H1 (cell line): ENCODE measurements around the gene NAP1L1. TPM values are rescaled to one million over a fixed set of nuclear protein-coding genes. Genes with fewer than 3 reads are reported as not detected.

Source experiments
- CTCF ChIA-PET: fragments of 300-600 bp; sonication (Branson Sonifier 250); formaldehyde crosslinking; loops from one replicate; lab custom pipeline; 2021; ENCODE audit not compliant: partially characterized antibody; lab: Charles Lee
- POLR2A ChIA-PET: fragments of 300-600 bp; sonication (Branson Sonifier 250); formaldehyde crosslinking; loops from one replicate; lab custom pipeline; 2021; ENCODE audit warnings: inconsistent platforms; ENCODE audit not compliant: partially characterized antibody; lab: Charles Lee
- DNase-seq, 2 experiments: peaks; one replicate each; pipeline versions ENCODE4 v3.0.0 to v3.0.0-alpha.2; 2010 to 2022; ENCODE audit warnings: low spot score in 2 of 2, low read depth in 1 of 2, mixed read lengths in 1 of 2
- FAIRE-seq: peaks from 2 replicates; lab custom pipeline; 2011; peaks lifted over from hg19 to GRCh38; lab: Jason Lieb, UNC
- H2AFZ ChIP-seq: 2 replicates; pipeline ENCODE4 v1.8.1; 2012; ENCODE audit warnings: low read length, inconsistent platforms
- H2AK5ac ChIP-seq: 2 replicates; pipeline ENCODE4 v1.6.1; 2013; ENCODE audit warnings: low read depth, low read length
- H2BK120ac ChIP-seq: replicated peaks from 2 replicates; pipeline ENCODE3; 2013; ENCODE audit warnings: low read depth, low read length, inconsistent platforms
- H2BK12ac ChIP-seq: 2 replicates; pipeline ENCODE4 v1.6.1; 2013; ENCODE audit warnings: low read depth, low read length
- H2BK15ac ChIP-seq: 2 replicates; pipeline ENCODE4 v1.6.1; 2013; ENCODE audit warnings: low read length
- H2BK20ac ChIP-seq: 2 replicates; pipeline ENCODE4 v1.6.1; 2013; ENCODE audit warnings: low read length
- H2BK5ac ChIP-seq: 2 replicates; pipeline ENCODE4 v1.6.1; 2013; ENCODE audit warnings: low read depth, low read length
- H3K14ac ChIP-seq: 2 replicates; pipeline ENCODE4 v1.6.1; 2013; ENCODE audit warnings: inconsistent platforms; ENCODE audit not compliant: insufficient read length
- H3K18ac ChIP-seq: 2 replicates; pipeline ENCODE4 v1.6.1; 2013; ENCODE audit warnings: low read length; ENCODE audit errors: extremely low read depth
- H3K23ac ChIP-seq: 2 replicates; pipeline ENCODE4 v1.6.1; 2013; ENCODE audit warnings: inconsistent platforms; ENCODE audit not compliant: insufficient read length
- H3K23me2 ChIP-seq: 2 replicates; pipeline ENCODE4 v1.6.1; 2013; ENCODE audit warnings: low read depth, low read length
- H3K27ac ChIP-seq: 2 replicates; pipeline ENCODE4 v1.6.1; 2011; ENCODE audit warnings: low read depth, low read length, inconsistent platforms
- H3K27me3 ChIP-seq, 4 experiments: replicated peaks in 1 of 4; 1 replicate in 1 of 4; 2 replicates in 3 of 4; pipeline versions ENCODE4 v1.6.1 to v1.8.1; 2011 to 2013; ENCODE audit warnings: low read length in 3 of 4, mild to moderate bottlenecking in 3 of 4, inconsistent platforms in 2 of 4, mixed read lengths in 2 of 4, moderate library complexity in 1 of 4; ENCODE audit not compliant: control insufficient read depth in 3 of 4, insufficient read depth in 3 of 4; ENCODE audit errors: extremely low read depth in 1 of 4
- H3K36me3 ChIP-seq, 4 experiments: 2 replicates each; pipeline versions ENCODE4 v1.6.1 to v1.8.1; 2011 to 2013; ENCODE audit warnings: mild to moderate bottlenecking in 4 of 4, low read length in 3 of 4, moderate library complexity in 2 of 4, control low read depth in 1 of 4, inconsistent platforms in 1 of 4; ENCODE audit not compliant: insufficient read depth in 4 of 4, control insufficient read depth in 2 of 4
- H3K4ac ChIP-seq: replicated peaks from 2 replicates; pipeline ENCODE3; 2013; ENCODE audit warnings: low read length, low read depth, mixed read lengths, inconsistent platforms; ENCODE audit not compliant: insufficient read length
- H3K4me1 ChIP-seq, 4 experiments: replicated peaks in 1 of 4; 1 replicate in 1 of 4; 2 replicates in 3 of 4; pipeline versions ENCODE4 v1.6.1 to v1.8.1; 2011 to 2013; ENCODE audit warnings: low read length in 3 of 4, inconsistent platforms in 2 of 4, mixed read lengths in 1 of 4; ENCODE audit not compliant: insufficient read depth in 4 of 4, control insufficient read depth in 3 of 4
- H3K4me2 ChIP-seq, 2 experiments: 2 replicates each; pipeline versions ENCODE4 v1.6.1 to v1.8.1; 2011 to 2013; ENCODE audit warnings: low read depth in 2 of 2, low read length in 2 of 2, control low read depth in 1 of 2, inconsistent platforms in 1 of 2, mild to moderate bottlenecking in 1 of 2; ENCODE audit not compliant: insufficient read depth in 1 of 2
- H3K4me3 ChIP-seq, 4 experiments: fragments of 200-600, 300-600 bp in 1 of 4; sonication (generic), shearing (Covaris generic), sonication (Bioruptor Twin) in 1 of 4; 2 replicates each; pipeline versions ENCODE4 v1.5.1 to v1.8.1; 2011 to 2016; ENCODE audit warnings: low read length in 4 of 4, low read depth in 3 of 4, control low read depth in 2 of 4, inconsistent platforms in 2 of 4, mild to moderate bottlenecking in 2 of 4, mixed read lengths in 1 of 4, moderate library complexity in 1 of 4; ENCODE audit not compliant: insufficient read depth in 2 of 4; ENCODE audit errors: extremely low read depth in 1 of 4
- H3K56ac ChIP-seq: replicated peaks from 2 replicates; pipeline ENCODE3; 2013; ENCODE audit warnings: low read depth, mild to moderate bottlenecking, mixed read lengths, low read length, inconsistent platforms; ENCODE audit not compliant: insufficient read length
- H3K79me1 ChIP-seq: 2 replicates; pipeline ENCODE4 v1.6.1; 2013; ENCODE audit warnings: low read depth, low read length, control low read depth
- H3K79me2 ChIP-seq, 2 experiments: 2 replicates each; pipeline versions ENCODE4 v1.6.1 to v1.8.1; 2012 to 2013; ENCODE audit warnings: low read length in 2 of 2, mild to moderate bottlenecking in 2 of 2, inconsistent platforms in 1 of 2; ENCODE audit not compliant: insufficient read depth in 2 of 2, control insufficient read depth in 1 of 2
- H3K9ac ChIP-seq, 4 experiments: replicated peaks in 1 of 4; 1 replicate in 1 of 4; 2 replicates in 3 of 4; pipeline versions ENCODE4 v1.6.1 to v1.8.1; 2011 to 2013; ENCODE audit warnings: low read depth in 3 of 4, low read length in 3 of 4, control low read depth in 2 of 4, mild to moderate bottlenecking in 2 of 4, moderate library complexity in 2 of 4, inconsistent platforms in 1 of 4; ENCODE audit errors: extremely low read depth in 1 of 4
- H3K9me3 ChIP-seq, 2 experiments: 2 replicates each; pipeline versions ENCODE4 v1.6.1 to v1.8.1; 2012 to 2013; ENCODE audit warnings: mild to moderate bottlenecking in 2 of 2, moderate library complexity in 2 of 2, control low read depth in 1 of 2, inconsistent platforms in 1 of 2, low read depth in 1 of 2, low read length in 1 of 2, mixed read lengths in 1 of 2; ENCODE audit not compliant: insufficient read depth in 2 of 2
- H4K20me1 ChIP-seq, 2 experiments: replicated peaks in 1 of 2; 2 replicates each; pipeline versions ENCODE3 to v1.8.1; 2011 to 2013; ENCODE audit warnings: inconsistent platforms in 2 of 2, low read length in 2 of 2, mild to moderate bottlenecking in 1 of 2; ENCODE audit not compliant: insufficient read depth in 2 of 2, control insufficient read depth in 1 of 2
- H4K5ac ChIP-seq: 2 replicates; pipeline ENCODE4 v1.6.1; 2013; ENCODE audit warnings: low read length, low read depth, mixed read lengths, inconsistent platforms; ENCODE audit not compliant: insufficient read length
- H4K8ac ChIP-seq: 2 replicates; pipeline ENCODE4 v1.8.0; 2013; ENCODE audit warnings: mild to moderate bottlenecking, moderate library complexity, low read length, inconsistent platforms; ENCODE audit not compliant: insufficient read depth; ENCODE audit errors: extremely low read depth
- H4K91ac ChIP-seq: replicated peaks from 2 replicates; pipeline ENCODE3; 2013; ENCODE audit warnings: low read length, mixed read lengths, inconsistent platforms; ENCODE audit not compliant: insufficient read length
- CTBP2 ChIP-seq: IDR thresholded peaks from 2 replicates; pipeline ENCODE4 v1.7.0; 2011; ENCODE audit warnings: borderline replicate concordance, mild to moderate bottlenecking, moderate library complexity, mixed read lengths, low read length; ENCODE audit not compliant: insufficient read depth, insufficient read length
- EGR1 ChIP-seq: IDR thresholded peaks from 2 replicates; pipeline ENCODE4 v1.6.1; 2011; ENCODE audit warnings: low read depth, low read length, borderline replicate concordance
- MAFK ChIP-seq: IDR thresholded peaks from 2 replicates; pipeline ENCODE4 v1.6.1; 2012; ENCODE audit warnings: low read depth, mild to moderate bottlenecking, improper control_type of control experiment, low read length
- SRF ChIP-seq: IDR thresholded peaks from 2 replicates; pipeline ENCODE4 v1.6.1; 2011; ENCODE audit warnings: mild to moderate bottlenecking, low read depth, low read length, moderate library complexity
- SUZ12 ChIP-seq: fragments of 200-600 bp; sonication (generic); IDR thresholded peaks from 2 replicates; pipeline ENCODE4 v1.6.1; 2012; ENCODE audit warnings: mild to moderate bottlenecking, inconsistent platforms, low read length, moderate library complexity, mixed read lengths
- TAF7 ChIP-seq: optimal IDR thresholded peaks from 2 replicates; pipeline ENCODE3; 2011; ENCODE audit warnings: low read depth, mild to moderate bottlenecking, inconsistent platforms, low read length, moderate library complexity, borderline replicate concordance
- USF2 ChIP-seq: IDR thresholded peaks from 2 replicates; pipeline ENCODE4 v1.6.1; 2011; ENCODE audit warnings: low read length, improper control_type of control experiment
- YY1 ChIP-seq: IDR thresholded peaks from 2 replicates; pipeline ENCODE4 v1.6.1; 2011; ENCODE audit warnings: low read depth, mild to moderate bottlenecking, low read length
- ZNF274 ChIP-seq: IDR thresholded peaks from 2 replicates; pipeline ENCODE4 v1.7.0; 2012; ENCODE audit warnings: low read length, borderline replicate concordance; ENCODE audit errors: extremely low read depth
- WGBS, 2 experiments: shearing (Covaris generic) in 1 of 2; methylation state at CpG; one replicate each; pipeline versions ENCODE4 v1.1.6 to v1.1.7; 2013 to 2015; ENCODE audit warnings: low lambda C conversion rate in 2 of 2, mixed read lengths in 2 of 2, inconsistent platforms in 1 of 2, low coverage in 1 of 2, missing lambda C conversion rate in 1 of 2; ENCODE audit not compliant: insufficient replicate concordance in 2 of 2, insufficient coverage in 1 of 2, insufficient read length in 1 of 2; ENCODE audit errors: extremely low coverage in 1 of 2, missing lambda C conversion rate in 1 of 2; 5-methylcytosine and 5-hydroxymethylcytosine counted together
- polyA plus RNA-seq, 7 experiments: library from polyadenylated mRNA; depleted of rRNA in 3 of 7; stranded (reverse) in 5 of 7; unstranded in 2 of 7; fragments of >200 nt in 5 of 7; fragments of 200-250 nt in 2 of 7; gene quantifications; 1 replicate in 5 of 7; 2 replicates in 1 of 7; 4 replicates in 1 of 7; pipeline versions ENCODE4 v1.2.1 to v1.2.3, GENCODE V29; 2011 to 2013; ENCODE audit warnings: missing spikeins in 2 of 7, mixed read lengths in 2 of 7
- total RNA-seq: library from RNA; stranded (reverse); fragmentation: NEBNext Ultra II Directional; extraction: Animal tissue kit (Norgen Biotek cat#: 25700); gene quantifications from 2 replicates; pipeline ENCODE4 v1.2.1, GENCODE V29; 2021

Gene NAP1L1
- total and polyA plus RNA-seq, 2 of the 8 experiments (the other 6 are each of a cell fraction or from before 2014, with no cell fraction given), result 202 to 1,159 TPM

GRCh38 chr12:76127588-76127987 lies 43.1 kb upstream of the NAP1L1 start:
- Histone ChIP-seq H4K5ac (no peak overlapping the region), H3K27ac (no peak overlapping the region), H2BK5ac (no peak overlapping the region), H3K4ac (no peak overlapping the region), H3K23ac (no peak overlapping the region), H4K8ac (no peak overlapping the region), H4K91ac (no peak overlapping the region), H3K56ac (no peak overlapping the region), H2BK12ac (no peak overlapping the region), H3K18ac (no peak overlapping the region), H3K4me2 (no peak overlapping the region), H3K36me3 (no peaks in the 10 kb centered on the region), H2AFZ (no peak overlapping the region), H3K4me3 (no peak overlapping the region), H3K14ac (no peak overlapping the region), H2AK5ac (no peak overlapping the region), H3K79me2 (no peaks in the 10 kb centered on the region), H3K4me1 (no peaks in the 10 kb centered on the region), H2BK120ac (no peak overlapping the region), H3K9me3 (no peaks in the 10 kb centered on the region), H2BK15ac (no peak overlapping the region), H3K9ac (no peak overlapping the region), H3K23me2 (no peaks in the 10 kb centered on the region), H4K20me1 (no peaks in the 10 kb centered on the region), H3K79me1 (no peaks in the 10 kb centered on the region), H3K27me3 (no peaks in the 10 kb centered on the region), H2BK20ac (no peak overlapping the region)
- FAIRE-seq, result no peak
- TF ChIP-seq EGR1 (no peak), CTBP2 (no peak), SUZ12 (no peak), USF2 (no peak), ZNF274 (no peak), SRF (no peak), MAFK (no peak), YY1 (no peak), TAF7 (no peak)
- 93% methylated on average over 5 of the region's 5 CpGs; no CpG with 5 or more reads in 1 of the 2 experiments for WGBS, 2 experiments
- POLR2A ChIA-PET, result interaction anchor here (0.6 kb wide), 1 partner anchor 34 kb away, joined by 4 read pairs; no protein-coding TSS in a partner anchor
- CTCF ChIA-PET, result no interaction called here
- no peak for DNase-seq
